Keratinocyte (primary cell): Measurements from ENCODE around the gene TOX2. TPM values are rescaled to one million over a fixed set of nuclear protein-coding genes. Genes with fewer than 3 reads are reported as not detected.

ENCODE experiments used
- DNase-seq: peaks from one replicate; pipeline ENCODE4 v3.0.0-alpha.2; 2011; ENCODE audit warnings: low read depth, missing footprints, low spot score
- FAIRE-seq: peaks from 2 replicates; lab custom pipeline; 2011; peaks lifted over from hg19 to GRCh38; lab: Jason Lieb, UNC
- H2AFZ ChIP-seq: 2 replicates; pipeline ENCODE4 v1.6.0; 2012; ENCODE audit warnings: low read length, control low read depth, inconsistent platforms; ENCODE audit not compliant: control insufficient read depth
- H3K27ac ChIP-seq: 2 replicates; pipeline ENCODE4 v1.5.1; 2011; ENCODE audit warnings: low read length; ENCODE audit not compliant: control insufficient read depth, insufficient read depth
- H3K27me3 ChIP-seq: 3 replicates; pipeline ENCODE4 v1.6.0; 2011; ENCODE audit warnings: low read length; ENCODE audit not compliant: control insufficient read depth, insufficient read depth; ENCODE audit errors: extremely low read depth
- H3K36me3 ChIP-seq, 2 experiments: 2 replicates in 1 of 2; 3 replicates in 1 of 2; pipeline ENCODE4 v1.5.1; 2011; ENCODE audit warnings: low read length in 2 of 2, mild to moderate bottlenecking in 1 of 2; ENCODE audit not compliant: control insufficient read depth in 2 of 2, insufficient read depth in 2 of 2; ENCODE audit errors: extremely low read depth in 1 of 2
- H3K4me1 ChIP-seq: 3 replicates; pipeline ENCODE4 v1.5.1; 2011; ENCODE audit warnings: low read length; ENCODE audit not compliant: control insufficient read depth, insufficient read depth; ENCODE audit errors: extremely low read depth
- H3K4me2 ChIP-seq: 3 replicates; pipeline ENCODE4 v1.6.0; 2011; ENCODE audit warnings: low read depth, low read length; ENCODE audit not compliant: control insufficient read depth, insufficient read depth; ENCODE audit errors: extremely low read depth
- H3K4me3 ChIP-seq, 3 experiments: fragments of 200-600 bp in 1 of 3; sonication (generic) in 1 of 3; 2 replicates in 2 of 3; 3 replicates in 1 of 3; pipeline ENCODE4 v1.5.1; 2011 to 2016; ENCODE audit warnings: low read length in 3 of 3, mild to moderate bottlenecking in 3 of 3, control low read depth in 2 of 3, inconsistent platforms in 1 of 3, low read depth in 1 of 3, mixed read lengths in 1 of 3, mixed run types in 1 of 3, moderate library complexity in 1 of 3; ENCODE audit not compliant: control insufficient read depth in 2 of 3, insufficient read depth in 2 of 3; ENCODE audit errors: extremely low read depth in 1 of 3
- H3K79me2 ChIP-seq: 2 replicates; pipeline ENCODE4 v1.6.0; 2012; ENCODE audit warnings: low read length; ENCODE audit not compliant: control insufficient read depth, insufficient read depth
- H3K9ac ChIP-seq: 3 replicates; pipeline ENCODE4 v1.6.0; 2011; ENCODE audit warnings: low read length; ENCODE audit not compliant: control insufficient read depth, insufficient read depth; ENCODE audit errors: extremely low read depth
- H3K9me1 ChIP-seq: 3 replicates; pipeline ENCODE4 v1.6.0; 2011; ENCODE audit warnings: low read length; ENCODE audit not compliant: control insufficient read depth, insufficient read depth; ENCODE audit errors: extremely low read depth
- H3K9me3 ChIP-seq: 2 replicates; pipeline ENCODE4 v1.5.1; 2012; ENCODE audit warnings: low read depth, low read length; ENCODE audit not compliant: control insufficient read depth
- H4K20me1 ChIP-seq: 3 replicates; pipeline ENCODE4 v1.6.0; 2011; ENCODE audit warnings: low read length; ENCODE audit not compliant: control insufficient read depth, insufficient read depth; ENCODE audit errors: extremely low read depth
- CTCF ChIP-seq, 3 experiments: IDR thresholded peaks in 1 of 3; conservative IDR thresholded peaks in 1 of 3; optimal IDR thresholded peaks in 1 of 3; 2 replicates in 2 of 3; 3 replicates in 1 of 3; pipeline versions ENCODE3 to v1.5.1; 2011; ENCODE audit warnings: low read length in 3 of 3, mild to moderate bottlenecking in 3 of 3, moderate library complexity in 2 of 3, control low read depth in 1 of 3, inconsistent platforms in 1 of 3; ENCODE audit not compliant: insufficient read depth in 2 of 3; ENCODE audit errors: extremely low read depth in 1 of 3
- EZH2 ChIP-seq: IDR thresholded peaks from one replicate; pipeline ENCODE4 v1.6.1; 2012; ENCODE audit warnings: inconsistent platforms, mild to moderate bottlenecking, low read length, moderate library complexity
- dilution Hi-C: fragments of 300-500 bp; cut with MboI; formaldehyde crosslinking; loops from one replicate; pipeline ENCODE4 v1.7.0; 2020; ENCODE audit warnings: low sequenced_read_pairs; ENCODE audit not compliant: extremely low pct_ligation_motif_present
- polyA plus RNA-seq, 5 experiments: library from polyadenylated mRNA; depleted of rRNA in 3 of 5; stranded (reverse) in 3 of 5; stranded (forward) in 1 of 5; unstranded in 1 of 5; fragments of >200 nt; gene quantifications; 1 replicate in 1 of 5; 2 replicates in 3 of 5; 3 replicates in 1 of 5; pipeline versions ENCODE4 v1.2.1 to v1.2.3, GENCODE V29; 2011 to 2012; ENCODE audit warnings: missing spikeins in 2 of 5, low read depth in 1 of 5, low replicate concordance in 1 of 5

Gene TOX2
- polyA plus RNA-seq, 1 donor (not counting 4 experiments of a cell fraction or from before 2014, with no cell fraction given), result 0.20 TPM

GRCh38 chr20:44008806-44009678, 94.4 kb downstream of the TOX2 start:
- FAIRE-seq (no peak), DNase-seq (no peak)
- dilution Hi-C loops, result no loop called here
- Histone ChIP-seq H3K36me3 (no peaks in the 10 kb centered on the region), H3K79me2 (no peaks in the 10 kb centered on the region), H3K27me3 (peaks cover 12% of the 10 kb centered on the region), H3K27ac (no peak overlapping the region), H3K9me1 (no peaks in the 10 kb centered on the region), H3K9me3 (no peaks in the 10 kb centered on the region), H4K20me1 (no peaks in the 10 kb centered on the region), H3K4me2 (no peak overlapping the region), H3K9ac (no peak overlapping the region), H2AFZ (no peak overlapping the region), H3K4me3 (no peak overlapping the region), H3K4me1 (no peaks in the 10 kb centered on the region)
- TF ChIP-seq CTCF (optimal IDR thresholded peaks at IDR 0.05 in 1 of 3, IDR thresholded peaks at IDR 0.05 in 1 of 3, conservative IDR thresholded peaks at IDR 0.05 in 1 of 3; ENCODE audit: extremely low read depth in 1 of 3, insufficient read depth in 2 of 3, low read length in 3 of 3) (no peak), EZH2 (no peak)

DNA sequence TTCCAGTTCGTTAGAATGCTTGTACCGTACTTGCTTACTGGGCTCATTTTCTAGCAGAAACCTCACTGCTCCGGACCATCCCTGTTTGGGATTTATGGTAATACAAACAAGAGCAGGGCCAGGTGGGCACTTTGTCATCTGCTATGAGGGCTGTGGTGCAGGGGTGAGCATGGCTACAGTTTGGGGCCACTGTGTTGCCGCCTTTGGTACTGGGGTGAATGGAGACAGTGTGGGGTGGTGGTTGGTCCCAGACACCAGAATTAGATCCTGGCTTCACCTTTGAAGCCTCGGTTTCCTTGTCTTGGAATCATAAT, 95.0 kb downstream of the TOX2 start:
- FAIRE-seq (no peak), DNase-seq (no peak)
- H3K9me1 ChIP-seq, result no peaks in the 10 kb centered on the region
- no peak overlapping the region for H3K4me3 ChIP-seq
- H3K27me3 ChIP-seq, result peaks cover 6% of the 10 kb centered on the region
- no peaks in the 10 kb centered on the region for H3K79me2 ChIP-seq
- H3K27ac ChIP-seq, result no peak overlapping the region
- no peak overlapping the region for H3K9ac ChIP-seq
- TF ChIP-seq CTCF (optimal IDR thresholded peaks at IDR 0.05 in 1 of 3, IDR thresholded peaks at IDR 0.05 in 1 of 3, conservative IDR thresholded peaks at IDR 0.05 in 1 of 3; ENCODE audit: extremely low read depth in 1 of 3, insufficient read depth in 2 of 3, low read length in 3 of 3), result no peak
- no peak for TF ChIP-seq EZH2
- H2AFZ ChIP-seq, result no peak overlapping the region
- H3K36me3 ChIP-seq, result no peaks in the 10 kb centered on the region
- H3K4me1 ChIP-seq, result no peaks in the 10 kb centered on the region
- dilution Hi-C loops, result no loop called here
- no peaks in the 10 kb centered on the region for H4K20me1 ChIP-seq
- no peak overlapping the region for H3K4me2 ChIP-seq
- no peaks in the 10 kb centered on the region for H3K9me3 ChIP-seq
